Neuronal stem cell (in vitro differentiated cells): Measurements from ENCODE around the gene SLC11A1.

Source experiments
- DNase-seq: peaks from one replicate; pipeline ENCODE4 v3.0.0-alpha.2; 2013; ENCODE audit warnings: low spot score
- H2AFZ ChIP-seq: one replicate; pipeline ENCODE4 v1.6.1; 2013; ENCODE audit warnings: mild to moderate bottlenecking, low read length, inconsistent platforms
- H2AK5ac ChIP-seq: 2 replicates; pipeline ENCODE4 v1.6.1; 2013; ENCODE audit warnings: low read depth, mild to moderate bottlenecking, inconsistent platforms, low read length, moderate library complexity, mixed read lengths
- H2BK120ac ChIP-seq: 2 replicates; pipeline ENCODE4 v1.6.1; 2013; ENCODE audit warnings: low read depth, mild to moderate bottlenecking, inconsistent platforms, low read length, moderate library complexity, mixed read lengths
- H2BK12ac ChIP-seq: one replicate; pipeline ENCODE4 v1.6.1; 2013; ENCODE audit warnings: low read length, inconsistent platforms
- H2BK15ac ChIP-seq: 2 replicates; pipeline ENCODE4 v1.6.1; 2013; ENCODE audit warnings: mild to moderate bottlenecking, low read length, inconsistent platforms, mixed read lengths
- H2BK5ac ChIP-seq: one replicate; pipeline ENCODE4 v1.6.1; 2013; ENCODE audit warnings: inconsistent platforms, mild to moderate bottlenecking, low read length, moderate library complexity
- H3K14ac ChIP-seq: one replicate; pipeline ENCODE4 v1.6.1; 2013; ENCODE audit warnings: low read length, inconsistent platforms
- H3K18ac ChIP-seq: 2 replicates; pipeline ENCODE4 v1.6.1; 2013; ENCODE audit warnings: low read length, inconsistent platforms
- H3K23ac ChIP-seq: 2 replicates; pipeline ENCODE4 v1.6.1; 2013; ENCODE audit warnings: low read depth, mild to moderate bottlenecking, mixed read lengths, low read length, inconsistent platforms; ENCODE audit not compliant: poor library complexity
- H3K27ac ChIP-seq: replicated peaks from 3 replicates; pipeline ENCODE4 v1.5.1; 2013; ENCODE audit warnings: low read length, inconsistent platforms
- H3K27me3 ChIP-seq, 3 experiments: 2 replicates each; pipeline ENCODE4 v1.6.1; 2013; ENCODE audit warnings: low read length in 3 of 3, mild to moderate bottlenecking in 2 of 3, inconsistent platforms in 1 of 3, low read depth in 1 of 3, mixed read lengths in 1 of 3, moderate library complexity in 1 of 3; ENCODE audit not compliant: control insufficient read depth in 3 of 3, insufficient read depth in 3 of 3
- H3K36me3 ChIP-seq, 2 donors: replicated peaks in 1 of 2; 2 replicates each; pipeline ENCODE4 v1.6.1; 2013; ENCODE audit warnings: low read length in 2 of 2; ENCODE audit not compliant: control insufficient read depth in 2 of 2, insufficient read depth in 2 of 2
- H3K4ac ChIP-seq: 2 replicates; pipeline ENCODE4 v1.6.1; 2013; ENCODE audit warnings: inconsistent platforms, mild to moderate bottlenecking, low read length, moderate library complexity
- H3K4me1 ChIP-seq, 2 donors: 1 replicate in 1 of 2; 2 replicates in 1 of 2; pipeline ENCODE4 v1.6.1; 2013; ENCODE audit warnings: low read length in 2 of 2, low read depth in 1 of 2; ENCODE audit not compliant: control insufficient read depth in 2 of 2, insufficient read depth in 1 of 2
- H3K4me2 ChIP-seq: one replicate; pipeline ENCODE4 v1.6.1; 2013; ENCODE audit warnings: mild to moderate bottlenecking, low read length, inconsistent platforms; ENCODE audit not compliant: insufficient read depth, poor library complexity, severe bottlenecking
- H3K4me3 ChIP-seq, 2 donors: 2 replicates each; pipeline ENCODE4 v1.5.1; 2013; ENCODE audit warnings: low read length in 2 of 2, mild to moderate bottlenecking in 2 of 2, inconsistent platforms in 1 of 2, moderate library complexity in 1 of 2
- H3K79me1 ChIP-seq: one replicate; pipeline ENCODE4 v1.6.1; 2013; ENCODE audit warnings: low read depth, mild to moderate bottlenecking, inconsistent platforms, low read length, moderate library complexity
- H3K9ac ChIP-seq: one replicate; pipeline ENCODE4 v1.6.1; 2013; ENCODE audit warnings: mild to moderate bottlenecking, low read depth, low read length, inconsistent platforms; ENCODE audit not compliant: poor library complexity
- H3K9me3 ChIP-seq, 2 donors: replicated peaks in 1 of 2; 2 replicates each; pipeline versions ENCODE3 to v1.6.1; 2013; ENCODE audit warnings: low read length in 2 of 2, mild to moderate bottlenecking in 2 of 2, inconsistent platforms in 1 of 2, low read depth in 1 of 2, mixed read lengths in 1 of 2, moderate library complexity in 1 of 2; ENCODE audit not compliant: control insufficient read depth in 2 of 2, insufficient read depth in 1 of 2
- H4K8ac ChIP-seq: one replicate; pipeline ENCODE4 v1.6.1; 2013; ENCODE audit warnings: low read depth, mild to moderate bottlenecking, inconsistent platforms, low read length, moderate library complexity
- H4K91ac ChIP-seq: one replicate; pipeline ENCODE4 v1.6.1; 2013; ENCODE audit warnings: low read length, low read depth, mild to moderate bottlenecking, inconsistent platforms; ENCODE audit not compliant: poor library complexity
- WGBS, 2 donors: extraction: QIAGEN DNeasy Blood & Tissue Kit; methylation state at CpG; one replicate each; pipeline ENCODE4 v1.1.7; 2013; ENCODE audit warnings: missing lambda C conversion rate in 2 of 2, mixed read lengths in 1 of 2; ENCODE audit not compliant: insufficient read length in 2 of 2, insufficient replicate concordance in 1 of 2; ENCODE audit errors: extremely low coverage in 2 of 2; 5-methylcytosine and 5-hydroxymethylcytosine counted together

SLC11A1 gene

DNA sequence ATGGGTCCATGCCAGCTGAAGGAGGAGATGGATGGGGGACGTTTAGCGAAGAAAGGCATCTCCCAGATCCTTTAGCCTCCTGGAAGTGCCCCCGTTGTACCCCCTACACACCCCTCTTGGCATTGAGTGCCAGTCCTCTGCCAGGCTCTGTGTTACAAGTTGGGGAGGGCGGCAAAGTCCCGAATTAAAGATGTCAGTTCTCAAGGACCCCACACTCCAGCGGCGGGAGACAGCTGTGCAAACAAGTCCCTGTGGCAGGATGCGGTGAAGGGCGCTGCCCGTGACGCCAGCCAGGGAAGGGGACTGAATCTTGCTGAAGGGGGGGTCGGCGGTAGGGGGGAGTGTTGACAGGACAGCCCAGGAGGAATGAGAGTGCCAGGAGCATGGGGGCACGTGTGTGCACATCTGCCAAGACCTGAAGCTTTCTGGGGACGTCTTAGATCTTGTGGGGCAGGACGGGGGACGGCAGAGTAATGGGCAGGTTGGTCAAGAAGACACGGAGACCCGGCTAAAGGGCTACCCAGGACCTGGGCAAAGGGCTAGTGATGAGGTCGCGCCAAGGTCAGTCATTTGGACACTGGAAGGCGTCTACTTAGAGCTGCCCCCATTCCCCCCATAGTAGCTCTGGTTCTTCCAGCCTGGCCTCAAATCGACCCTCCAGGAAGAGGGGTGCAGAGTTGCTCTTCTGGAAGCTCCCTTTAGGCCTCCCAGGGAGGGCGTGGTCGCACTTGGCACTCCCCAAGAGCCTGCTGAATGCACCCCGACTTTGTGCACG lies 14.8 kb downstream of the SLC11A1 start:
- H3K9me3 ChIP-seq, result peaks cover 0 to 3% of the 10 kb centered on the region in 2 donors
- peaks cover 28 to 33% of the 10 kb centered on the region in 2 donors for H3K4me1 ChIP-seq
- no peak overlapping the region for H3K4ac ChIP-seq
- peak overlapping the region; percentile 4 for H2BK5ac ChIP-seq
- peak overlapping the region; percentile 99 for H2AFZ ChIP-seq
- H4K91ac ChIP-seq, result no peak overlapping the region
- peak overlapping the region; percentile 65 for H3K9ac ChIP-seq
- H3K4me2 ChIP-seq, result peak overlapping the region; percentile 89
- no peak overlapping the region for H2BK12ac ChIP-seq
- peaks cover 3 to 6% of the 10 kb centered on the region in 2 donors for H3K36me3 ChIP-seq
- WGBS, 2 donors, result no CpG with 5 or more reads among the region's 27 CpGs
- H4K8ac ChIP-seq, result no peak overlapping the region
- peak overlapping the region; percentile 98 for H3K18ac ChIP-seq
- H2BK120ac ChIP-seq, result peak overlapping the region; percentile 82
- H3K4me3 ChIP-seq, result peak overlapping the region; percentile 71 to 81
- H2AK5ac ChIP-seq, result peak overlapping the region; percentile 49
- peak overlapping the region; percentile 29 for H2BK15ac ChIP-seq
- peak; percentile 38 for DNase-seq
- H3K14ac ChIP-seq, result no peak overlapping the region
- H3K23ac ChIP-seq, result peak overlapping the region; percentile 66
- H3K79me1 ChIP-seq, result peaks cover 6% of the 10 kb centered on the region
- H3K27ac ChIP-seq, result no peak overlapping the region
- H3K27me3 ChIP-seq, result peaks cover 22 to 45% (median 35%) of the 10 kb centered on the region in 3 experiments

DNA sequence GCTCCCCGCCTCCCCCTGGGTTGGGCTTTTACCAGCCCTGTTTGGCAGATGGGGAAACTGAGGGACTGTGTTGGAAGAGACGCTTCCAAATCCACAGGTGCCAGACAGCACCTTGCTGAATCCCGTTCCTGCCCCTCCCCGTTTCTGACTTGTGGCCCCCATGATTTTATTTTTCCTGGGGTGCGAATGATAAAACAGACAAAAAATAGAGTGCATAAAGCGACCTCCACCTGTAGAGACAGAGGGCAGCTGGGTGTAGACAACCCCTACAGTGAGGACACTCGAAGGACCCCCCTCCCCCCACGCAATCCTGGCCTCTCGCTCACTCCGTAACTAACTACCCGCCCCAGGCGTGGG lies 15.4 kb downstream of the SLC11A1 start:
- peaks cover 0 to 3% of the 10 kb centered on the region in 2 donors for H3K9me3 ChIP-seq
- DNase-seq, result no peak
- H3K18ac ChIP-seq, result peak overlapping the region; percentile 84
- WGBS, 2 donors, result no CpG with 5 or more reads among the region's 12 CpGs
- H3K14ac ChIP-seq, result peak overlapping the region; percentile 47
- no peak overlapping the region for H2BK120ac ChIP-seq
- peak overlapping the region; percentile 78 for H3K4me2 ChIP-seq
- no peak overlapping the region for H3K27ac ChIP-seq
- H3K4me3 ChIP-seq, result peak overlapping the region in 1 of 2 donors; percentile 9
- H3K36me3 ChIP-seq, result peaks cover 6 to 11% of the 10 kb centered on the region in 2 donors
- peak overlapping the region; percentile 49 for H2AK5ac ChIP-seq
- no peak overlapping the region for H2BK5ac ChIP-seq
- no peak overlapping the region for H4K91ac ChIP-seq
- peaks cover 22 to 45% (median 35%) of the 10 kb centered on the region in 3 experiments for H3K27me3 ChIP-seq
- H2BK15ac ChIP-seq, result peak overlapping the region; percentile 94
- H3K4me1 ChIP-seq, result peaks cover 28 to 33% of the 10 kb centered on the region in 2 donors
- no peak overlapping the region for H2BK12ac ChIP-seq
- no peak overlapping the region for H3K4ac ChIP-seq
- peak overlapping the region; percentile 69 for H3K23ac ChIP-seq
- no peak overlapping the region for H4K8ac ChIP-seq
- H3K79me1 ChIP-seq, result peaks cover 8% of the 10 kb centered on the region
- H2AFZ ChIP-seq, result peak overlapping the region; percentile 92
- peak overlapping the region; percentile 30 for H3K9ac ChIP-seq

DNA sequence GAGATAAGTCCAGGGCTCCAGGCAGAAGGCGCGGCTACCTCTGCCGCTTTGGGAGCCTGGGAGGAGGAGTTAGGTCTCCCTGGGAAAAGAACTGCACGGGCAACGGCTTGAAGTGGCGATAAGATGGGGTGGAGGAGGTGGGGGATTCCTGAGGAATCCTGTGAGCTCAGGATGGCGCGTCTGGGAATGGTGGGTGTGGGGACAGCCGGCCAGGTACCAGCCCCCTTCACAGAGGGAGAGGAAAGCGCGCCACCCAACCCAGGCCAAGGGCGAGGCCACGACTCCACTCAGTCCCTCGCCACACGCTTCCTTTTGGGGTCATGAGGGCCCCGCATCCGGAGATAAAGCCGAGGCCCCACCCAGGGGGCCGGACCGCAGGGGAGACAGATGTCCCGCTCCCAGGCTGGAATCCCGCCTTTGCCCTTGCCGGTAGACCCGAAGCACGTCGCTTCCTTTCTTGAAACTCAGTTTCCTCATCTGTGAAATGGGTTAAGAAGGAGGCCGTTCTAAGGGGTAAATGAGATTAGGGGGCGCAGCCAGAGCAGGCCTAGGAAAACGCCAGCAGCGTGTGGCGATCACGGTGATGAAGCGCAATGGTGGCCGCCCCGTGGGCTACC lies 15.9 kb downstream of the SLC11A1 start:
- peak overlapping the region; percentile 30 for H3K9ac ChIP-seq
- H3K27me3 ChIP-seq, result peaks cover 22 to 45% (median 35%) of the 10 kb centered on the region in 3 experiments
- peak overlapping the region; percentile 84 for H3K18ac ChIP-seq
- H4K8ac ChIP-seq, result no peak overlapping the region
- H3K4ac ChIP-seq, result no peak overlapping the region
- H3K4me1 ChIP-seq, result peaks cover 28 to 32% of the 10 kb centered on the region in 2 donors
- no peak overlapping the region for H4K91ac ChIP-seq
- no peak overlapping the region for H2BK12ac ChIP-seq
- H3K79me1 ChIP-seq, result peaks cover 8% of the 10 kb centered on the region
- no peak overlapping the region for H3K27ac ChIP-seq
- peak overlapping the region; percentile 72 for H2BK120ac ChIP-seq
- H3K14ac ChIP-seq, result peak overlapping the region; percentile 47
- H3K9me3 ChIP-seq, result peaks cover 0 to 3% of the 10 kb centered on the region in 2 donors
- peak overlapping the region; percentile 92 for H2AK5ac ChIP-seq
- peak; percentile 23 for DNase-seq
- H2BK15ac ChIP-seq, result peak overlapping the region; percentile 94
- peak overlapping the region; percentile 92 for H2AFZ ChIP-seq
- peak overlapping the region; percentile 9 to 12 for H3K4me3 ChIP-seq
- peak overlapping the region; percentile 78 for H3K4me2 ChIP-seq
- peak overlapping the region; percentile 69 for H3K23ac ChIP-seq
- peaks cover 8 to 16% of the 10 kb centered on the region in 2 donors for H3K36me3 ChIP-seq
- WGBS, 2 donors, result no CpG with 5 or more reads among the region's 35 CpGs
- no peak overlapping the region for H2BK5ac ChIP-seq
